Sigmoid colon (tissue), 7 donors: ENCODE results near the gene MTSS2. TPM values are rescaled to one million over a fixed set of nuclear protein-coding genes. Genes with fewer than 3 reads are reported as not detected.
A peak's percentile ranks its signal among the peaks of the same experiment; 100 is the strongest.

Source experiments
- DNase-seq: peaks from one replicate; pipeline ENCODE4 v3.0.0-alpha.2; 2019
- H3K27ac ChIP-seq, 4 donors: fragments of 200-600 bp; sonication (generic); one replicate each; pipeline ENCODE4 v1.5.1; 2016 to 2019; ENCODE audit warnings: mild to moderate bottlenecking in 1 of 4
- H3K27me3 ChIP-seq, 3 donors: fragments of 200-600 bp; sonication (generic); one replicate each; pipeline ENCODE4 v1.5.1; 2019; ENCODE audit warnings: mild to moderate bottlenecking in 1 of 3
- H3K36me3 ChIP-seq, 4 donors: fragments of 200-600 bp; sonication (generic); one replicate each; pipeline ENCODE4 v1.5.1; 2016 to 2019
- H3K4me1 ChIP-seq, 4 donors: fragments of 200-600 bp; sonication (generic); one replicate each; pipeline ENCODE4 v1.5.1; 2017 to 2019
- H3K4me3 ChIP-seq, 4 donors: fragments of 200-600 bp; sonication (generic); one replicate each; pipeline ENCODE4 v1.5.1; 2017 to 2019; ENCODE audit warnings: mild to moderate bottlenecking in 2 of 4, moderate library complexity in 1 of 4
- H3K9me3 ChIP-seq, 4 donors: fragments of 200-600 bp in 3 of 4; sonication (generic) in 3 of 4; one replicate each; pipeline versions ENCODE4 v1.5.1 to v1.6.1; 2013 to 2019
- EP300 ChIP-seq, 4 donors: sonication (generic); formaldehyde crosslinking; IDR thresholded peaks; one replicate each; pipeline ENCODE4 v1.6.1; 2017; ENCODE audit warnings: antibody characterized with exemption in 4 of 4
- POLR2A ChIP-seq, 2 donors: fragments of 450-650 bp; IDR thresholded peaks; one replicate each; pipeline ENCODE4 v1.6.1; 2016; ENCODE audit warnings: antibody characterized with exemption in 2 of 2, mild to moderate bottlenecking in 2 of 2, moderate library complexity in 2 of 2
- POLR2AphosphoS5 ChIP-seq, 4 donors: sonication (generic); formaldehyde crosslinking; IDR thresholded peaks; one replicate each; pipeline ENCODE4 v1.6.1; 2017; ENCODE audit warnings: antibody characterized with exemption in 4 of 4
- WGBS, 2 donors: extraction: QIAGEN DNeasy Blood & Tissue Kit; methylation state at CpG; one replicate each; pipeline ENCODE4 v1.1.7; 2013; 5-methylcytosine and 5-hydroxymethylcytosine counted together
- intact Hi-C: fragments of 100-400 bp; cut with DNase I; formaldehyde crosslinking; loops from one replicate; pipeline ENCODE4 v1.15.1; 2023
- polyA plus RNA-seq, 3 donors: library from polyadenylated mRNA; stranded (reverse); fragments of 200-250 nt; gene quantifications; one replicate each; pipeline ENCODE4 v1.2.3, GENCODE V29; 2013
- total RNA-seq, 4 donors: library from RNA; depleted of rRNA; stranded (reverse); fragments of >200 nt; gene quantifications; one replicate each; pipeline ENCODE4 v1.1.0, GENCODE V29; 2016
- TF ChIP-seq, protein P1 (sequence below), 4 experiments: fragments of 450-650 bp in 3 of 4; fragments of 200-600 bp in 1 of 4; IDR thresholded peaks; one replicate each; pipeline ENCODE4 v1.5.1; 2016 to 2019; ENCODE audit warnings: antibody characterized with exemption in 4 of 4, mild to moderate bottlenecking in 3 of 4, moderate library complexity in 2 of 4
- donor health status: healthy with polysubstance abuse.
- donor health status: Bipolar disorder and iron deficiency.
- donor health status: healthy.

The MTSS2 gene
- total and polyA plus RNA-seq, 7 donors = 5.4 to 100.0 (median 36.4) TPM

DNA sequence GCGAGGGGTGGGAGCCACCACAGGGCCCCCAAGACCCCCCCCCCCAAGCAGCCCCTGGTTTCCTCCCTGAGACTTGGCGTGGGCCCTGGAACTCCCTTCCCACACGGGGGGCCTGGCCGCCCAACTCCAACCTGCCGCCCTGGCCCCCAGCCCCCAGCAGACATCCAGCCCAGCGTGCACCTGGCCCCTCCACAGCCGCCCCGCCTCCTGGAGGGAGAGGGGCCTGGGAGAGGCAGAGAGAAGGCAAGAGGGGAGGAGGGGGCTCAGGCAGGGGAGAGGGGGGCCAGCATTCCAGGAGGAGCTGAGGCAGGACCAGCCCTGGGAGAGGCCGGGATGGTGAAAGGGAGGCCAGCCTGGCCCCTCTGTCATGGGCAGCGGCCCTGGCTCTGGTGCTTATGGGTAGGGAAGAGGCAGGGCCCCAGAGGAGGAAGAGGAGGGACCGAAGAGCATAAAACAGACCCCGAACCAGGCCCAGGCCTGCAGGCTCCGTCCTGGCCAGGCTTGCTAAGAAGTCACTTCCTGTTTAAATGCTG lies 22.8 kb downstream of the MTSS2 start:
- Histone ChIP-seq H3K27me3 (no peaks in the 10 kb centered on the region), H3K9me3 (no peaks in the 10 kb centered on the region), H3K36me3 (peaks cover 35 to 51% (median 41%) of the 10 kb centered on the region in 4 donors), H3K27ac (peak overlapping the region; percentile 57 to 77 (median 67)), H3K4me3 (no peak overlapping the region), H3K4me1 (peaks cover 0 to 36% (median 29%) of the 10 kb centered on the region in 4 donors)
- peak; percentile 64 for DNase-seq
- TF ChIP-seq POLR2AphosphoS5 (IDR thresholded peaks at IDR 0.05) (peak in 1 of 4 donors; percentile 8), EP300 (IDR thresholded peaks at IDR 0.05) (no peak)
- WGBS, 2 donors = 88 to 89% methylated on average over 13 of the region's 13 CpGs
- intact Hi-C loops = no loop called here

DNA sequence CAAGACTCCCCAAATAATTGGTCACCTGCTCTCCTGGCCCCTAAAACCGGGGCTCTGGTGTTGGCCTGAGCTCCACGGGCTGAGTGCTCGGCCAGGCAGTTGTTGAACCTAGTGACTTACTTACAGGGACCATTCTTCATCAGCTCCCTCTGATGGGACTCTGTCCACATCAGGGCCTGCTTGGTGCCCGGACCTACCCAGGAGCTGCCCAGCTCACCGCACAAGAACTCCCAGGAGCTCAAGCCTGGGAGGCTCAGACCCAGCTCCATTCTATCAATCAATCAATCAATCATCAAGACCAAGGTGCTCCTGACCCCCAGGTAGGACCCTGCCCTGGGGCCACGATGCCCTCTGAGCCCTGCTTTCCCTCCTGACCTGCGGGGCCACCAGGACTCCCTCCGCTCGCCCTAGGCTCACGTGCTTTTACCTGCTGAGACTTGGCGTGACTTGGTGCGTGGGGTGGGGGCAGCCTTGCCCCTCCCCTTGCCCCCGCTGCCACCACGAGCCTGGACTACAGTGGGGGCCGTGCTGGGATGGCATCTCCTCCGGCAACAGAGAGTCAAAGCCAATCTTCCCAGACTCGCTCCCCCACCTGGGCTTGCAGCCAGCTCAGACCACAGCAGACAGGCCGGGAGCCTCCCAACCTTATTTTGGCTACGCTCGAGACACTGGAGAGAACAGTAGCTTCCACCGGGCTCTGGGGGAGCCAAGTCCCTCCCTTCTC lies 23.8 kb downstream of the MTSS2 start:
- peak; percentile 83 for DNase-seq
- TF ChIP-seq, protein P1, sequence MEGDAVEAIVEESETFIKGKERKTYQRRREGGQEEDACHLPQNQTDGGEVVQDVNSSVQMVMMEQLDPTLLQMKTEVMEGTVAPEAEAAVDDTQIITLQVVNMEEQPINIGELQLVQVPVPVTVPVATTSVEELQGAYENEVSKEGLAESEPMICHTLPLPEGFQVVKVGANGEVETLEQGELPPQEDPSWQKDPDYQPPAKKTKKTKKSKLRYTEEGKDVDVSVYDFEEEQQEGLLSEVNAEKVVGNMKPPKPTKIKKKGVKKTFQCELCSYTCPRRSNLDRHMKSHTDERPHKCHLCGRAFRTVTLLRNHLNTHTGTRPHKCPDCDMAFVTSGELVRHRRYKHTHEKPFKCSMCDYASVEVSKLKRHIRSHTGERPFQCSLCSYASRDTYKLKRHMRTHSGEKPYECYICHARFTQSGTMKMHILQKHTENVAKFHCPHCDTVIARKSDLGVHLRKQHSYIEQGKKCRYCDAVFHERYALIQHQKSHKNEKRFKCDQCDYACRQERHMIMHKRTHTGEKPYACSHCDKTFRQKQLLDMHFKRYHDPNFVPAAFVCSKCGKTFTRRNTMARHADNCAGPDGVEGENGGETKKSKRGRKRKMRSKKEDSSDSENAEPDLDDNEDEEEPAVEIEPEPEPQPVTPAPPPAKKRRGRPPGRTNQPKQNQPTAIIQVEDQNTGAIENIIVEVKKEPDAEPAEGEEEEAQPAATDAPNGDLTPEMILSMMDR (IDR thresholded peaks at IDR 0.05) = no peak
- TF ChIP-seq POLR2AphosphoS5 (IDR thresholded peaks at IDR 0.05) (peak in 2 of 4 donors; percentile 27 to 28), POLR2A (IDR thresholded peaks at IDR 0.05) (no peak), EP300 (IDR thresholded peaks at IDR 0.05) (no peak)
- 82 to 84% methylated on average over 21 of the region's 21 CpGs for WGBS, 2 donors
- Histone ChIP-seq H3K36me3 (peaks cover 35 to 42% (median 41%) of the 10 kb centered on the region in 4 donors), H3K27me3 (no peaks in the 10 kb centered on the region), H3K9me3 (no peaks in the 10 kb centered on the region), H3K27ac (peak overlapping the region; percentile 57 to 77 (median 67)), H3K4me3 (no peak overlapping the region), H3K4me1 (peaks cover 0 to 36% (median 29%) of the 10 kb centered on the region in 4 donors)
- intact Hi-C loops = no loop called here

DNA sequence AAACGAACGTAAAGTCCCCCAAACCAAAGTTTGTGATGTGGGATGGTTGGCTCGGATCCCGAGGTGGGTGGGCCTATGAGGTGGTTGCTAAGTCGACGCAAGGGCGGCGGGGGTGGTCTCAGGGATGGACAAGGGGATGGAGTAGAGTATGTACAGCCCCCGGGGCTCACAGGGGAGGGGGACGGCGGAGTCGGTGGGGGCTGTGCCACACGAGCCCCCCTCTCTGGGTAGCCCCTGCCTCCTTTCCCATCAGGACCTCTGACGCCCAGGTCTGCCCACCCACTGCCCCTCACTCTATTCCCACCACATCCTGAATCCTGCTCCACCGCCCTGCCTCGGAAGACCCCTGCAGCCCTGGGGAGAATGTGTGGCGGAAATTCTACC lies 24.3 kb downstream of the MTSS2 start:
- intact Hi-C loops = no loop called here
- no peak overlapping the region for H3K4me3 ChIP-seq
- TF ChIP-seq, protein P1 (IDR thresholded peaks at IDR 0.05) = no peak
- TF ChIP-seq POLR2A (IDR thresholded peaks at IDR 0.05) (no peak), EP300 (IDR thresholded peaks at IDR 0.05) (no peak), POLR2AphosphoS5 (IDR thresholded peaks at IDR 0.05) (peak in 1 of 4 donors; percentile 5)
- H3K4me1 ChIP-seq = peaks cover 0 to 36% (median 29%) of the 10 kb centered on the region in 4 donors
- peaks cover 35 to 38% (median 36%) of the 10 kb centered on the region in 4 donors for H3K36me3 ChIP-seq
- no peaks in the 10 kb centered on the region for H3K27me3 ChIP-seq
- WGBS, 2 donors = 83 to 86% methylated on average over 17 of the region's 17 CpGs
- no peaks in the 10 kb centered on the region for H3K9me3 ChIP-seq
- H3K27ac ChIP-seq = peak overlapping the region; percentile 8 to 77 (median 66)
- DNase-seq = peak; percentile 75

DNA sequence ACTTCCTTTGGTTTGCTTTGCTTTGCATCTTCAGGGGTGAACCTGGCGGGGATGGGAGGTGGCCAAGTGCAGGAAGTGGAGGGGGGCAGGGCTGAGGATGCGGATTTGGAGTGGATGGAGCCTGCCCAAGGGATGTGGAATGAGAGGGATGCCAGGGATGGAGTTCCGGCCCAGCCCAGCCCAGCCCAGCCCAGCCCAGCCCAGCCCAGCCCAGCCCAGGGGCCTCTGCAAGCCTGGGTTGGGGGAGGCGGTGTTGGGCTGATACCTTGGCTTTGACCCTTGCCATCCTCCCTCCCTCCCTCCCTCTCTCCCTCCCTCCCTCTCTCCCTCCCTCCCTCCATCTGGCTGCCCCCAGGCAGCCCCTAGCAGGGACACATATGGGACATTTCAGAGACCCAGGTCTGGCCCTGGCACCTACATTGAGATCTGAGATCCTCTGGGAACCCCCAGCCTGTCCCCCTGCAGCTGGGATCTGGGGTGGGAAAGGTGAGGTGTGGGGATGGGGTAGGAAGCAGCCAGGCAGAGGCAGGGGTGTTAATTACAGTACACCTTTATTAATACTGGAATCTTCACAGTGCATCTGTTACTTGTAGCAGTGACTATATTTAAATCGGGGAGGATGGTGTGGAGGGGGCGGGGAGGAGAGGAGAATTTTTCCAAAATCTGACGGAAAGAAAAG lies 25.0 kb downstream of the MTSS2 start:
- intact Hi-C loops = no loop called here
- H3K36me3 ChIP-seq = peaks cover 28 to 30% (median 29%) of the 10 kb centered on the region in 4 donors

More for the DNA sequence above, 25.0 kb downstream of the MTSS2 start:
- Histone ChIP-seq H3K4me1 (peaks cover 0 to 36% (median 29%) of the 10 kb centered on the region in 4 donors), H3K4me3 (no peak overlapping the region), H3K27me3 (no peaks in the 10 kb centered on the region), H3K27ac (peak overlapping the region in 3 of 4 donors; percentile 7 to 77 (median 75)), H3K9me3 (no peaks in the 10 kb centered on the region)
- DNase-seq = peak; percentile 56
- TF ChIP-seq, protein P1 (IDR thresholded peaks at IDR 0.05) = no peak
- TF ChIP-seq POLR2AphosphoS5 (IDR thresholded peaks at IDR 0.05) (no peak), POLR2A (IDR thresholded peaks at IDR 0.05) (no peak), EP300 (IDR thresholded peaks at IDR 0.05) (no peak)
- WGBS, 2 donors = 51 to 72% methylated on average over 7 of the region's 7 CpGs
